Smooth muscle cell (in vitro differentiated cells): ENCODE results near the gene TUBG2. TPM values are rescaled to one million over a fixed set of nuclear protein-coding genes. Genes with fewer than 3 reads are reported as not detected.
A peak's percentile ranks its signal among the peaks of the same experiment; 100 is the strongest.
"Not testable (repeated sequence)": the region's sequence is repeated elsewhere in the genome, so short reads cannot be mapped to it uniquely, and the experiment has no call there.

Experiments
- DNase-seq: peaks from one replicate; lab custom pipeline; 2025; ENCODE audit not compliant: unreplicated experiment; lab: John Stamatoyannopoulos, UW
- H2AFZ ChIP-seq: fragments of 200-600 bp; sonication (generic); 2 replicates; pipeline ENCODE4 v1.6.0; 2016; ENCODE audit warnings: antibody characterized with exemption, low read depth, mild to moderate bottlenecking
- H3F3A ChIP-seq: fragments of 200-600 bp; sonication (generic); 2 replicates; pipeline ENCODE4 v1.6.0; 2017; ENCODE audit warnings: antibody characterized with exemption, low read depth
- H3K27ac ChIP-seq: fragments of 200-600 bp; sonication (generic); 2 replicates; pipeline ENCODE4 v1.5.1; 2016; ENCODE audit warnings: low read depth, mild to moderate bottlenecking
- H3K27me3 ChIP-seq: fragments of 200-600 bp; sonication (generic); 2 replicates; pipeline ENCODE4 v1.6.1; 2016; ENCODE audit warnings: low read depth, mild to moderate bottlenecking
- H3K36me3 ChIP-seq: fragments of 200-600 bp; sonication (generic); 2 replicates; pipeline ENCODE4 v1.5.1; 2016; ENCODE audit warnings: low read depth
- H3K4me1 ChIP-seq: fragments of 200-600 bp; sonication (generic); 2 replicates; pipeline ENCODE4 v1.5.1; 2016; ENCODE audit warnings: low read depth
- H3K4me2 ChIP-seq: fragments of 200-600 bp; sonication (generic); 2 replicates; pipeline ENCODE4 v1.6.0; 2016; ENCODE audit warnings: mild to moderate bottlenecking
- H3K4me3 ChIP-seq: fragments of 200-600 bp; sonication (generic); 2 replicates; pipeline ENCODE4 v1.5.1; 2016; ENCODE audit warnings: mild to moderate bottlenecking
- H3K79me2 ChIP-seq: fragments of 200-600 bp; sonication (generic); 2 replicates; pipeline ENCODE4 v1.6.0; 2016; ENCODE audit warnings: low read depth, mild to moderate bottlenecking
- H3K9ac ChIP-seq: fragments of 200-600 bp; sonication (generic); 2 replicates; pipeline ENCODE4 v1.6.0; 2016; ENCODE audit warnings: low read depth
- H3K9me3 ChIP-seq: fragments of 200-600 bp; sonication (generic); replicated peaks from 2 replicates; pipeline ENCODE4 v1.5.1; 2016; ENCODE audit warnings: low read depth
- H4K20me1 ChIP-seq: fragments of 200-600 bp; sonication (generic); 2 replicates; pipeline ENCODE4 v1.6.0; 2016; ENCODE audit warnings: low read depth
- WGBS: methylation state at CpG from one replicate; pipeline ENCODE4 v1.1.7; 2016; ENCODE audit warnings: low lambda C conversion rate; 5-methylcytosine and 5-hydroxymethylcytosine counted together
- polyA plus RNA-seq: library from polyadenylated mRNA; unstranded; fragments of >200 nt; fragmentation: Nextera tagmentation; extraction: Ambion mirVana; gene quantifications from 2 replicates; pipeline ENCODE4 v1.2.1, GENCODE V29; 2016
- total RNA-seq: library from RNA; depleted of rRNA; stranded (reverse); fragments of >200 nt; gene quantifications from 2 replicates; pipeline ENCODE4 v1.2.3, GENCODE V29; 2014
- TF ChIP-seq, protein P1 (sequence below): fragments of 200-600 bp; sonication (generic); IDR thresholded peaks from 2 replicates; pipeline ENCODE4 v1.5.1; 2017; ENCODE audit warnings: borderline replicate concordance, mild to moderate bottlenecking, antibody characterized with exemption; ENCODE audit not compliant: insufficient read depth, poor library complexity, severe bottlenecking

The TUBG2 gene
- 23.1 and 28.2 TPM in 2 replicates for total RNA-seq
- polyA plus RNA-seq = 42.3 and 54.6 TPM in 2 replicates

DNA sequence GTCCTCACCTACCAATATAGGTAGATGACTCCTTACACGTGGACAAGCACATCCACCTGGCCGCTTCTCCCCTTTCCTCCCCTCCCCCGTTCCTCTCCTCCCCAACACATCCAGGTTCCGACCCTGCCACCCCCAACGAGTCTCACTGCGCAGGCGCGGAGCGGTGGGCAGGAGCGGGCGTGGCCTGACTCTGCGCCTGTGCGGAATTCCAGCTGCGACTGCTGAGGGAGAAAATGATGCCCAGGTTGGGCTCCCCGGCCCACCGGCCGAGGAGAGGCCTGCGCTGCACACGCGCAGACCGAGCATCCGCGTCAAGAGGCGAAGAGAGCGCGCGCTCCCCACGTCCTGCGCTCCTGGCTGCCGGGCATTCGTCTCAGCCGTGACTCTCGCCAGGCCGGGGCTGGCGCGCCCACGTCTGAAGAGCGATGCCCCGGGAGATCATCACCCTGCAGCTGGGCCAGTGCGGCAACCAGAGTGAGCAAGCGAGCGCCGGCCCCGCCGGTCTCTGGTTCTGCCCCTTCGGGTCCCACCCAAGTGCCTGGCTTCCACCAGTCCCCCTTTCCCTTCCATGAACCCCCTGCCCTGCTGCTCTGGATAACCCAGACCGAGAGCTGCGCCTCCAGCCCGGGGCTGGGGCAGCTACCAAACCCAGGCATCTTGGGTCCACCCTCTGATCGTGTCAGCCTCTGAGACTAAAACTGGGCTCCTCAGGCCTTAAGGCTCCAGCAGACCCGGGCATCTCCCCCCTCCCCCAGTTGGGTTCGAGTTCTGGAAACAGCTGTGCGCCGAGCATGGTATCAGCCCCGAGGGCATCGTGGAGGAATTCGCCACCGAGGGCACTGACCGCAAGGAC is at the start of gene TUBG2:
Gene TUBG2 (plus strand): TSS at position 206 of the 853 bp plus-strand sequence. CDS start 220 bp downstream, at position 426.
- no peaks in the 10 kb centered on the region for H3F3A ChIP-seq
- peaks cover 3% of the 10 kb centered on the region for H3K79me2 ChIP-seq
- DNase-seq = peak; percentile 60
- H4K20me1 ChIP-seq = no peaks in the 10 kb centered on the region
- no peaks in the 10 kb centered on the region for H3K36me3 ChIP-seq
- H2AFZ ChIP-seq = peak within 1 kb of the TSS; percentile 63
- TF ChIP-seq, protein P1, sequence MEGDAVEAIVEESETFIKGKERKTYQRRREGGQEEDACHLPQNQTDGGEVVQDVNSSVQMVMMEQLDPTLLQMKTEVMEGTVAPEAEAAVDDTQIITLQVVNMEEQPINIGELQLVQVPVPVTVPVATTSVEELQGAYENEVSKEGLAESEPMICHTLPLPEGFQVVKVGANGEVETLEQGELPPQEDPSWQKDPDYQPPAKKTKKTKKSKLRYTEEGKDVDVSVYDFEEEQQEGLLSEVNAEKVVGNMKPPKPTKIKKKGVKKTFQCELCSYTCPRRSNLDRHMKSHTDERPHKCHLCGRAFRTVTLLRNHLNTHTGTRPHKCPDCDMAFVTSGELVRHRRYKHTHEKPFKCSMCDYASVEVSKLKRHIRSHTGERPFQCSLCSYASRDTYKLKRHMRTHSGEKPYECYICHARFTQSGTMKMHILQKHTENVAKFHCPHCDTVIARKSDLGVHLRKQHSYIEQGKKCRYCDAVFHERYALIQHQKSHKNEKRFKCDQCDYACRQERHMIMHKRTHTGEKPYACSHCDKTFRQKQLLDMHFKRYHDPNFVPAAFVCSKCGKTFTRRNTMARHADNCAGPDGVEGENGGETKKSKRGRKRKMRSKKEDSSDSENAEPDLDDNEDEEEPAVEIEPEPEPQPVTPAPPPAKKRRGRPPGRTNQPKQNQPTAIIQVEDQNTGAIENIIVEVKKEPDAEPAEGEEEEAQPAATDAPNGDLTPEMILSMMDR = no peak
- WGBS = 2% methylated on average over 59 of the region's 59 CpGs
- peaks cover 5% of the 10 kb centered on the region for H3K4me1 ChIP-seq
- H3K27me3 ChIP-seq = no peaks in the 10 kb centered on the region
- peak within 1 kb of the TSS; percentile 48 for H3K27ac ChIP-seq
- H3K4me2 ChIP-seq = peak within 1 kb of the TSS; percentile 99
- peak within 1 kb of the TSS; percentile 53 for H3K9ac ChIP-seq
- H3K9me3 ChIP-seq = no peaks in the 10 kb centered on the region
- H3K4me3 ChIP-seq = peak within 1 kb of the TSS; percentile 72

DNA sequence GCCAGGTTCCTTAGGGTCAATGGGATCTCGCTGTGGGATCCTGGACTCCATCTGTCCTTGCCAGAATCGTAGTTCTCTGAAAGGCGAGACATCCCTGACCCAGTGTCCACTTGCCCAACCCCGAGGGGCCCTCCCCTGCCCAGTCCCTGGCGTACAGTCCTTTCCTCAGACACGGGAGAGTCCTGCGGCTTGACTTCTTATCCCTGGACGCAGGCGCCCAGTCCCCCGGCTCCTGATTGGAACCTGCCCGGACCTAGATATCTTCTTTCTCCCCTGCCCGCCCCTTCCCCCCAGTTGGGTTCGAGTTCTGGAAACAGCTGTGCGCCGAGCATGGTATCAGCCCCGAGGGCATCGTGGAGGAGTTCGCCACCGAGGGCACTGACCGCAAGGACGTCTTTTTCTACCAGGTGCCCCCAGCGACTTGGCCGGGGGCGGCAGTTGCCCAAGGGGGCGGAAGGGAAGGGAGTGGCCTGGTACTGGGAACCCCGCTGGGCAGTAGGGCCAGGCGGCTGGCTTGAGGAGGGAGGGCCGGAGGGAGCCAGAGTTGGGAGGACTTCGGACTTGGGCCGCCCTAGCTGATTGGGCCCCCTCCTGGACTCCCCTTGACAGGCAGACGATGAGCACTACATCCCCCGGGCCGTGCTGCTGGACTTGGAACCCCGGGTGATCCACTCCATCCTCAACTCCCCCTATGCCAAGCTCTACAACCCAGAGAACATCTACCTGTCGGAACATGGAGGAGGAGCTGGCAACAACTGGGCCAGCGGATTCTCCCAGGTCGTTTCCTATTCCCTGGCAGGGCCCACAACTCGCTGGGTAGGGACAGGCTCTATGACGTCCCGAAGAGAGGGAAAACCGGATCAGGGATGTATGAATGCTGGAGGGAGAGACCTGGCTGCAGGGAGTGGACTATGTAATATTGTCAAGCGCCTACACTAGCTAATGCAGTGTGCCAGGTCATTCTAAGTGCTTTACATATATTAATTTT is 49.0 kb upstream of the TUBG2 start:
- not testable (repeated sequence) for H3K9me3 ChIP-seq, H3F3A ChIP-seq, H3K27me3 ChIP-seq, H3K36me3 ChIP-seq, DNase-seq
- H4K20me1 ChIP-seq = peaks cover 35% of the 10 kb centered on the region
- H3K4me3 ChIP-seq = peak overlapping the region; percentile 79
- peaks cover 51% of the 10 kb centered on the region for H3K79me2 ChIP-seq
- H3K27ac ChIP-seq = peak overlapping the region; percentile 73
- H3K4me2 ChIP-seq = peak overlapping the region; percentile 93
- peak overlapping the region; percentile 93 for H2AFZ ChIP-seq
- WGBS = 13% methylated on average over 34 of the region's 42 CpGs
- H3K4me1 ChIP-seq = peaks cover 17% of the 10 kb centered on the region
- H3K9ac ChIP-seq = peak overlapping the region; percentile 75

DNA sequence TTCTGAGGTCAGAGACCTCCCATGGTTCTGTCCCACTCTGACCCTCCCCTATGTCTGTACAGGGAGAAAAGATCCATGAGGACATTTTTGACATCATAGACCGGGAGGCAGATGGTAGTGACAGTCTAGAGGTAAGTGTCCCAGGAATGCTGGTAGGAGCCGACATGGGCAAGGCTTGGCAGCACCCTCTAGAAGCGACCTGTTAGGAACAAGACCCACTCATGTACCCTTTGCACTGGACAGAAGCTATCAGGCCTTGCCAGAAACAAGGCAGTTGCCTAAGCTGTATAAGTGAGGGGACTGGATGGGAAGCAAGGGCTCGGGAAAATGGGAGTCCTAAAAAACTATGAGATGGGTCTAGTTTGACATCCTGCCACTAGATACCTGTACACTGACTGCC is 47.1 kb upstream of the TUBG2 start:
- Histone ChIP-seq H3K4me3 (no peak overlapping the region), H4K20me1 (peaks cover 16% of the 10 kb centered on the region), H3K4me1 (peaks cover 17% of the 10 kb centered on the region), H3K4me2 (no peak overlapping the region), H3F3A (no peaks in the 10 kb centered on the region), H3K27me3 (no peaks in the 10 kb centered on the region), H3K9me3 (no peaks in the 10 kb centered on the region), H3K9ac (no peak overlapping the region), H2AFZ (no peak overlapping the region), H3K79me2 (peaks cover 32% of the 10 kb centered on the region), H3K36me3 (peaks cover 2% of the 10 kb centered on the region), H3K27ac (no peak overlapping the region)
- DNase-seq = no peak
- WGBS = 100% methylated on average over 4 of the region's 4 CpGs
- TF ChIP-seq, protein P1 = no peak

DNA sequence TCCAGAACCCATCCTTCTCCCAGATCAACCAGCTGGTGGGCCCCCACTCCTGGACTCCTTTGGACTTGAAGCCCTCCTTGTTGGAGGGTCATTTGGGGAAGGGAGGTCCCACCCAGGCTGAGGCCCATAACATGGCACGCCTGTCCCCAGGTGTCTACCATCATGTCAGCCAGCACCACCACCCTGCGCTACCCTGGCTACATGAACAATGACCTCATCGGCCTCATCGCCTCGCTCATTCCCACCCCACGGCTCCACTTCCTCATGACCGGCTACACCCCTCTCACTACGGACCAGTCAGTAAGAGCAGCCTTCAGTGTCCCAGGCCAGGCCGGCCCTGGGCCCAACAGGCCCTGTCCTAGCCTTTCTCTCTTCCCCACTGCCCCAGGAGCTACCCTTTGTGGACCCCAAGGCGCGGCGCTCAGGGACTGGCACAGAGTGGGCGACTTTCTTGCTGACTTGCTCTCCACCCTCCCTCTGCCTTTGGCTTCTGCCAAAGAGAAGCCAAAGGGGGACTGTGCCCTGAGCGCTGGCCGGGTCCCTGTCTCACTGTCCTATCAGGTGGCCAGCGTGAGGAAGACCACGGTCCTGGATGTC is 45.3 kb upstream of the TUBG2 start:
- Histone ChIP-seq H3K9me3 (no peaks in the 10 kb centered on the region), H3K4me2 (no peak overlapping the region), H3K4me1 (peaks cover 4% of the 10 kb centered on the region), H3K79me2 (peaks cover 14% of the 10 kb centered on the region), H4K20me1 (no peaks in the 10 kb centered on the region), H3K9ac (no peak overlapping the region), H3K27ac (no peak overlapping the region), H3K4me3 (no peak overlapping the region), H3K36me3 (peaks cover 2% of the 10 kb centered on the region), H2AFZ (no peak overlapping the region), H3F3A (no peaks in the 10 kb centered on the region), H3K27me3 (no peaks in the 10 kb centered on the region)
- TF ChIP-seq, protein P1 = no peak
- DNase-seq = no peak
- 98% methylated on average over 17 of the region's 17 CpGs for WGBS
